T-helper 9 cell (primary cell): ENCODE measurements around the gene SAFB.
"Not testable (repeated sequence)": the region's sequence is repeated elsewhere in the genome, so short reads cannot be mapped to it uniquely, and the experiment has no call there.

Experiments used
- DNase-seq: peaks from one replicate; pipeline ENCODE4 v3.0.0-alpha.2; 2020

SAFB gene

GRCh38 chr19:5700455-5701092, 77.7 kb downstream of the SAFB start:
- no peak for DNase-seq

DNA sequence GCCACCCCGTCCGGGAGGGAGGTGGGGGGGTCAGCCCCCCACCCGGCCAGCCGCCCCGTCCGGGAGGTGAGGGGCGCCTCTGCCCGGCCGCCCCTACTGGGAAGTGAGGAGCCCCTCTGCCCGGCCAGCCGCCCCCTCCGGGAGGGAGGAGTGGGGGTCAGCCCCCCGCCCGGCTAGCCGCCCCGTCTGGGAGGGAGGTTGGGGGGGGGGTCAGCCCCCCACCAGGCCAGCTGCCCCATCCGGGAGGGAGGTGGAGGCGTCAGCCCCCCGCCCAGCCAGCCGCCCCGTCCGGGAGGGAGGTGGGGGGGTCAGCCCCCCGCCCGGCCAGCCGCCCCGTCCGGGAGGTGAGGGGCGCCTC, 79.1 kb downstream of the SAFB start:
- DNase-seq = not testable (repeated sequence)

DNA sequence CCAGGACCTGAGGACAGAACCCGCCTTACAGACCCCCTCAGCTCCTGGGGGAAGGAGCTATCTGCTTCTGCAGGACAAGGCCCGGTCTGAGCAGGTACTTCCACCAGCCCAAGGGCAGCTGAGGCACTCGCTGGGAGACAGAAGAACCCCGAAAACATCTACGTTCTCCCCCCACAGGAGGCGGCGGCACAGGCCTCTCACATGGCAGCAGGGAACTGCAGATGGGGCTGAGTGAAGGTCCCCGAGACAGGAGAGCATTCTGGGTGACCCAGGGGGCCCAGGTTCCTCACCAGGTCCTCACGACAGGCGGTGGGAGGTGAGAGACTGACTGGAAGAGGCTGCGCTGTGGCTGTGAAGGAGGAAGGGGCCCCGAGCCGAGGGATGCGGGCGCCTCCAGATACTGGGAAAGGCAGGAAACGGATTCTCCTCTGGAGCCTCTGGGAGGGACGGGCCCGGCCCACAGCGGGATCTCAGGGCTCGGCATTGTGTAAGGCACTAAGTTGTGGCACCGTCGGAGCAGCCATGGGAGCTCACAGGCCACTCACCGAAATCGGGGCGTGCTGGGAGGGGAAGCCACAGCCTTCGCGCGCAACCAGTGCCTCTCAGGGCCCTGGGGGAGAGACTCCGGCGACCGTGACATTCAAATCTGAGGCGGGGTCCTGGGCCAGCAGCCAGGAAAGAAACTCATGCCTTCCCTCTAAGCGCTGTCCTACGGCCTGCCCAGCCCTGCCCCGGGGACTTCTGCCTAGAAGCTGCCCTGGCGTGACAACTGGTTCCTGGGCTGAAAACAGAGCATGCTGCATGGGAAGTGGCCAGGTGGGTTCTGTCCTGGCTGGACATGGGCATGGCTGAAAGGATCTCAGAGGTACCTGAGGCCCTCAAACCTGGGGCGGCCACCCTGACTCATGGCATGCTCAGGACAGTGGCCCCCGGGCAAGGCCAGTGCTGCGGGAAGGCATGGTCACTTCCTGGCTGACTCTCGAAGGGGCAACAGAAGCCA, 81.2 kb downstream of the SAFB start:
- no peak for DNase-seq

DNA sequence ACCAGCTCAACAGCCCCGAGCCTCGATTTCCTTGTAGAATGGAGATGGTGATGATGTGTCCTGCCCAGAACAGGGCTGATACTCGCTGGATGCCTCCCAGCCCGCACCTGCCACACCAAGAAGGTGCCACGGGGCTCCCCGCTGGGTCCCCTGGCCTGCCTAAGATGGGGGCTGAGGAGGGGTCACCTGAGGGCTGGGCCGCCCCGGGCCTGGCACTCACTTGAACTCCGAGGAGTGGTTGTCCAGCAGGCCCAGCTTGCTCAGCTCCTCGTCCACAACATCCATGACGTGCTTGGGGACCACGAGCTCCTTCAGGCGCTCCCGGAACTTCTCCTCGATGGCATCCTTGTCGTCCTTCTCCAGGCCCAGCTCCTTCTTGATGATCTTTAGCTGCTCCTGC, 82.7 kb downstream of the SAFB start:
- no peak for DNase-seq

GRCh38 chr19:5706876-5707573, 84.1 kb downstream of the SAFB start:
- DNase-seq = no peak

DNA sequence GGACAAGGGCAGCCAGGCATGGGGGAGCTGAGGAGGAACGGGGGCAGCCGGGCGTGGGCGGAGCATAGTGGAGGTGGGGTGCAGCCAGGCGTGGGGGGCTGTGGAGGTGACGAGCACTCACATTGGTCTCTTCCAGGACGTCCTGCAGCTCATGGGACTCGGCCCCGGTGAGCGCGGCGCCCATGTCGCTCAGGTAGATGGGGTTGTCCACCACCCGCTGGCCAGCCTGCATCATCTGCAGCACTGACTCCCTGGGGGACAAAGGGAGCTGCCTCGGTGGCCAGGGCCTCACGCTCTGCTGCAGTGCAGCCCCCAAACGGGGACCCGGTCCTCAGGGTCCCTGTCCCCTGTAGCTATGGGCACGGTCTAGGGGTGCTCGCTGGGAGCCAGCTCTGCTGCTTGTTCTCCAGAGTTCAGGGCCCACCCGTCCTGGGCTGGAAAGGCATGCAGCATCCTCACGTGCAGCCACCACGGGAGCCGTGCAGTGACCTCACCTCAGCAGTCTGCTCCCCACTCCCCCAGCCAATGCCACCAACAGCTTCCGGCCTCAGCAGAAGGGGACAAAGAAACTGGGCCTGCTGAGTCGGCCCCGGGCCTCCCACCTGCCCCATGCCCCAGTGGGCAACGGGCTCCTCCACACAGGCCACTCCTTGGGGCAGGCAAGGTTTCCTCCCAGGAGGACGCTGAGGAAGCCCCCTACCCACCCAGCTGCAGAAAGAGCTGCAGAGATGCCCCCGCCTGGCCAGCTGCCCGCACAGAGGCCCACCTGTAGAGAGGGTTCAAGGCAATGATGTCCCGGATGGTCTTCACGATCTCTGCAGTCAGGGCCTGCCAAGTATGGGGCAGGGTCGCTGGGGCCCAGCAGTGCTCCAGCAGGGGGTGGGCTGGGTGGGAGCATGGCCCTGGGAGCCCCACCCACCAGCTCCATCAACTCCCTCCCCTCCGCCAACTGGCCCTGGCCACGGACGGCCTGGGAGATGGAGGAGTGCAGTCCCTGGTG, 85.0 kb downstream of the SAFB start:
- no peak for DNase-seq

- DNase-seq = no peak
Measured at GRCh38 chr19:5711025-5711424, 88.1 kb downstream of the SAFB start.

GRCh38 chr19:5711713-5712161, 88.9 kb downstream of the SAFB start:
- no peak for DNase-seq

- DNase-seq = no peak
Measured at GRCh38 chr19:5713228-5713627, 90.3 kb downstream of the SAFB start.

GRCh38 chr19:5714816-5715215, 91.9 kb downstream of the SAFB start:
- DNase-seq = no peak

GRCh38 chr19:5717215-5717935, 94.5 kb downstream of the SAFB start:
- DNase-seq = no peak
